HG03354 (cell line): ENCODE data around the gene REC114.
"Not testable (repeated sequence)": the region's sequence is repeated elsewhere in the genome, so short reads cannot be mapped to it uniquely, and the experiment has no call there.

Experiments used
- ATAC-seq: cut with Tn5 transposase; IDR thresholded peaks from one replicate; pipeline ENCODE4 v1.9.1; 2021; ENCODE audit warnings: mild to moderate bottlenecking; ENCODE audit not compliant: unreplicated experiment, poor library complexity, severe bottlenecking

The REC114 gene, protein sequence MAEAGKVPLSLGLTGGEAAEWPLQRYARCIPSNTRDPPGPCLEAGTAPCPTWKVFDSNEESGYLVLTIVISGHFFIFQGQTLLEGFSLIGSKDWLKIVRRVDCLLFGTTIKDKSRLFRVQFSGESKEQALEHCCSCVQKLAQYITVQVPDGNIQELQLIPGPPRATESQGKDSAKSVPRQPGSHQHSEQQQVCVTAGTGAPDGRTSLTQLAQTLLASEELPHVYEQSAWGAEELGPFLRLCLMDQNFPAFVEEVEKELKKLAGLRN

DNA sequence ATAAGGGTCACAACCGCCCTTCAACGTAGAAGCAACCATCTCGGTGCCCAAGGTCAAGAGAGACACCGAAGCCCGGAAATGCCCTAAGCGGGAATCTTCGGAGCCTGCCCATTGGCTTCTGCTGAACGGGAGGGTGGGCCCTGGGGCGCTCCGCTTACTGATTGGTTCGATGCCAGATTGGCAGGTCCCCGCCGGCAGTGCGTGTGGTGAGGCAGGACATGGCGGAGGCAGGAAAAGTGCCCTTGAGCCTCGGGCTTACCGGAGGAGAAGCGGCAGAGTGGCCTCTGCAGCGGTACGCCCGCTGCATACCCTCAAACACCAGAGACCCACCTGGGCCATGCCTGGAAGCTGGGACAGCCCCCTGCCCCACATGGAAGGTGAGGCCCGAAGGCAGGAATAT lies at the start of gene REC114:
TSS of gene REC114 (plus strand) at position 197 of the 400 bp plus-strand sequence. CDS start at position 219, 22 bp downstream.
- no peak for ATAC-seq

DNA sequence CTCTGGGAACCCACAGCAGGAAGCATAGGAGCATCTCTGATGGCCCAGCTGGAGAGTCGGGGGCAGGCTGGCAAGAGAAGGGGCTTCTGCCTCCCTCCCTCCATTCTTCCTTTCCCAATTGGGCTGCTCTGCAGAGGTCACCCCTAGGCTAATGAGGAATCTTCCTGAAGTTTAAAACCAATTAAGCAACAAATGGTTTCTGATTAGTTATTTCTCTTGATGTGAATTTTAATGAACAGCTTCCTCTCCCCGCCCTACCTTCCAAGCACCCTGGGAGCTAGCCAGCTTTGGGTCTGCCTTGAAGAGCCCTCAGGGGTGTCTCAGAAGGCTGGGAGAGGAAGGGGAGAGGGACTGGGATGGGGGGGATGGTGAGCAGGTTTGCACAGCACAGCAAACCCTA lies 49.6 kb upstream of the REC114 start:
- no peak for ATAC-seq

DNA sequence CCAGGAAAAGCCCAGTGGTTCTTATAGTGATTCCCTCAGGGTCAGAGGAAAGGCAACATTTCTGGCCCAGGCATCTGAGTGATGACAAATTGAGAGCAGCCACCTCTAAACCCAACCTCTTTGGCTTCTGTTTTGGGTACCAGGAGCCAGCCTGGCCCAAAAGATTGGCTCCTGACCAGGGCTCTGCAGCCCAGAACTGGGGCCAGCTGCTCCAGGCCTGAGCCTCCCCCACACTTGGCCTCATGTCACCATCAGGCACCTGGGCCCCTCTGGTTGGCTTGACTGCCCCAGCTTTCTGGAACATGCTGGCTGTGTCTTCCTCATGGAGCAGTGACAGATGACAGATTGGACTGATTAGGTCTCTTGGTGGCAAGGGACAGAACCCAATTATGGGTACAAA lies 48.2 kb upstream of the REC114 start:
- no peak for ATAC-seq

DNA sequence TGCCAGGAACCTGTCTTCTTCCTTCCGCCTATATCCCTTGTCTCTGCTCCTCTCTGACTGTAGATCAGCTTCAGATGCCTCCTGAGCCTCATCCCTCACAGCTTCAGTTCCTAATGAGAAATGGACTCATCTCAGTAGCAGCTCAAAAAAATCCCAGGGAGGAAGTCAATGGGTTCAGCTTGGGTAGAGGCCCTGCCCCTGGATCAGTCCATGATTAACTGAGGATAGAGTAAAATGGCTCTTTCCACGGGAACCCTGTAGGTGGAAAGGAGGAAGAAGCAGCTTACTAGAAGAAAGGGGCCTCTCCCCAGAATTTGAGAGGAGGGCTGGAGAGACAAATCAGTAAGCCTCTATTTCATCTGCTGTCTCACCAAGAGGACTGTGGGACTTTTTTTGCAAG lies 47.3 kb upstream of the REC114 start:
- ATAC-seq: no peak

GRCh38 chr15:73397461-73397860 lies 45.5 kb upstream of the REC114 start:
- ATAC-seq: no peak

GRCh38 chr15:73398861-73399260 lies 44.1 kb upstream of the REC114 start:
- ATAC-seq: no peak

GRCh38 chr15:73400222-73400621 lies 42.7 kb upstream of the REC114 start:
- ATAC-seq: not testable (repeated sequence)

GRCh38 chr15:73403171-73403570 lies 39.8 kb upstream of the REC114 start:
- ATAC-seq: no peak

DNA sequence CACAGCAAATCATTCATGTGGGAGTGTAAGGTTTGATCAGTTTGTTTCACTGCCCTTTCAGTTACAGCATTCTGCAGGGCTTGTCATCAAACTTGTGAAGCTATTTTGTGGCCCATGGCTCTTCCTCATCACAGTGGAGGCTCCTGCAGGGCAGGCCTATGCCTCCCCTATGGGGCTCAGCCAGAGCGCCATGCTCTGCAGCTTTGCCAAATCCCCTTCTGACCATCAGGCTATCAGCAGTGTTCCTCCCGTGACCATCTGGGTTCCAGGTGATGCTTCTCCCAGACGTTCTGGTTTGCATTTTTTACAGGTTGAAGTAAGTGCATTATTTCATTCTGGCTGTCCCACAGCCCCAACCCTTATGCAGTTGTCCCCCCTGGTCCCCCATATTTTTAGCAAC lies 28.1 kb upstream of the REC114 start:
- ATAC-seq: no peak

DNA sequence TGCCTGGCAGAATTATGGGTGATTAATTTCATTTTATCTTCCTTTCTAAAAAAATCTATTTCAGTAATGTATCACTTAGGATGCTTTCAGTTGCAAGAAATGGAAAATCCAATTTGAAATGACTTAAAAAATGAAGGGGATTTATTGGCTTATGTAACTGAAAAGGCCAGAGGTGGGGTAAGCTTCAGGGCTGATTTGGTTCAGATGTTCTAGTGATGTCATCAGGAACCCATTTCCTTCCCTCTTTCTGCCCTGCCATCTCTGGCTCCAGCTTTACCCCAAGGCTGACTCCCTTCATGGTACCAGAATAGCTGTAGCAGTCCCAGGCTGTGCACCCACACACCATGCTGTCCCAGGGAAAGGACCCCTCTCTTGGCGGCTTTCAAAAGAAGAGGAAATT lies 18.5 kb upstream of the REC114 start:
- ATAC-seq: no peak

- ATAC-seq: no peak
Measured at GRCh38 chr15:73425510-73425909, 17.5 kb upstream of the REC114 start.

- ATAC-seq: no peak
Measured at GRCh38 chr15:73426323-73426994, 16.5 kb upstream of the REC114 start.

DNA sequence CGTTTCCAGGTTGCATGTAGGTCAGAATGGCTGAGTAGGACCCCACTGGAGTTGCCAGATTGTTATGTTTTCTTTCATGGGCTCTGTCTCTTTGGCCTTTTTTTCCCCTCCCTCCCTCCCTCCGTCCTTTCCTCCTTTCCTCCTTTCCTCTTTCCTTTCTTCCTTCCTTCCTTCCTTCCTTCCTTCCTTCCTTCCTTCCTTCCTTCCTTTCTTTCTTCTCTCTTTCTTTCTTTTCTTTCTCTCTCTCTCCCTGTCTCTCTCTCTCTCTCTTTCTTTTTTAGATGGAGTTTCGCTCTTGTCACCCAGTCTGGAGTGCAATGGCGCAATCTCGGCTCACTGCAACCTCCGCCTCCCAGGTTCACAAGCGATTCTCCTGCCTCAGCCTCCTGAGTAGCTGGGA lies 11.6 kb upstream of the REC114 start:
- ATAC-seq: not testable (repeated sequence)

GRCh38 chr15:73433873-73434272 lies 9.1 kb upstream of the REC114 start:
- ATAC-seq: no peak

DNA sequence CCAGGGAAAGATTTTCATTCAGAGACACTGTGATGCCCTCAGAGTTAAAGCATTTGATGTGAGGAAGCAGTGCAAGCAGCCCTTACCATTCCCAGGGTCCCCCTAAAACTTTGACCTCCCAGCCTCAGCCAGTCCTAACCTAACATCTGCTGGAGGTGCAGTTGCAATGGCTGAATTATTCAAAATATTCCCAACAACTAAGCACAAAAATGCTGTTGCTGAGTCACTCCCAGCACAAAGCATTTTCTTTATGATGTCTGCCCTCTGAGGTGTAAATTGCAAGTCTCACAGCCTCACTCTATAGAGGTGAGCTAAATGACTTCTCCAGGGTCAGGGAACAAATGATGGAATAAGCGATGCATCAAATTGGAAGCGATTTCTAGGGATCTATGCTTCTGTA lies 6.4 kb upstream of the REC114 start:
- ATAC-seq: no peak

DNA sequence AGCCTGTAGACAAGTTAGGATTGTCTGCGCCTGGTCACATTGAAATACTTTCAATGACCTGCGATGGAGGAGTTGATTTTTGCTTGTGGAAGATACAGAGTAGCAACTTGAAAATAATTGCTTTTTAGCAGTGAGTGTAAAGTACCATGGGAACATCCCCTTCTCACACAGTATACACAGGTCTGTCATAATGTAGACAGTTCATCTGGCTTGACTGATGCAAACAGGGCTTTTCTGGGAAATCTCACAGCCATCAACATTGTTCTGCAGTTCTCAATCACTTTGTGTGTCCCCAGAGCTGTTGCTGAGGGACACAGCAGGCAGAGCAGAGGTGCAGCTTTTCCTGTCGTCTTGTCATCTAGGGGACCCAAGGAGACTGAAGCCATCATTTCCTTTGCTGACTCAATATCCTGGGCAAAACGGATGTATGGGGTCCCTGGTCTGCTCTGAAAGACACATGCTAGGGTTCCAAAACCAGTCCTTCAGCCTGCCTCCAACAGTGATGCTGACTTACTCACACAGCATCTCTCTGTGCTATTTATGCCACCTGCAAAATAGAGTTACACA lies 5.3 kb upstream of the REC114 start:
- ATAC-seq: no peak

DNA sequence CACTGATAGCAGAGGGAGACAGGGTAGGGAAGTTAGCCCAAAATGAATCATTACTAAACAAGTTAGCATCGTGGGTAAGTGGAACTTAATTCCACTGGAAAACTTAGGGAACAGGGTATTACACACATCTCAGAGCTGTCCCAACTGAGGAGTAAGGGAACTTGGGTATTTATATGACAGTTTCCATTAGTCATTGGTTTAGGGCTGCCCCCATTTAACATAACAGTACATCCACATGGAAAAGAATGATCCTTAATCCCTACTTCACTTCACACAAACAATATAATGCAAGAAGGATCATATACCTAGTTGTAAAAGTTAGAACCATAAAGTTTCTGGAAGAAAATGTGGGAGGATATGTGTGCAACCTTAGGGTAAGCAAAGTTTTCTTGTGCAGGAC lies 4.3 kb upstream of the REC114 start:
- no peak for ATAC-seq

DNA sequence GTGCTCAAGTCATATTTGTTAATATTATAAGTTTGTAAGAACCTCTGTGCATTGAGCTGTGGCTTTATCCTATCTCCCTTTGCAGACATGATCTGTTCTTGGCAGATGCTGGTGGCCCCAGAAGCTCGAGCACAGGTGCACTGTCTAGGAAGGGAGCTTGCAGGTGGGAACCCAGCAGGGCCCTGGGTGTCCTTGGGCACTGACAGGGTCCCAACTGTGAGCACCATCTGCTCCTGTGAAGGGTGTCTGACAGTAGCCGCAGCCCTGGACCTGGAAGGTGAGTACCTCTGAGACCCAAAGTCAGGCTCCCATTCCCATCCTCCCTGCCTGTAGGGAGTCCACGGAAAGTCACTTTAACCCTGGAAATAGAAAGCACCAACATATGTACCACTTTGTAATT lies 2.4 kb upstream of the REC114 start:
- no peak for ATAC-seq

DNA sequence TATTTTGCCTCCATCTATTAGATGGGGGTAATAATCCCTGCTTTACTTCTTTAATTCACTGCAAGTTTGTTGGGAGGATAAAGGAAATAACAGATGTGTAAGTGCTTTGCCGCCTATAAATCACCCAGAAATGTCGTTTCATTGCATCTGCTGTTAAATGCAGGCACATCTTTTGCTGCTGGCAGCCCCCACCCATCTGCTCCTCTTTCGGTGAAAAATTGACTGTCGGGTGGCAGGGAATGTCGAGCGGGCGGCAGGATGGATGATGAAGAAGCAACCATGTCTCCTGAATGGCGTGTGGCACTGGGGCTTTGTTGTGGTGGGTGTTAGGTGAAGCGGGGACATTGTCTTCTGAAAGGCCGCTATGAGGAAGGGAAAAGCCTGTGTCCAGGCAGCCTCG lies 543 bp upstream of the REC114 start:
- no peak for ATAC-seq

- not testable (repeated sequence) for ATAC-seq
Measured at GRCh38 chr15:73447471-73447870, 4.5 kb downstream of the REC114 start.

DNA sequence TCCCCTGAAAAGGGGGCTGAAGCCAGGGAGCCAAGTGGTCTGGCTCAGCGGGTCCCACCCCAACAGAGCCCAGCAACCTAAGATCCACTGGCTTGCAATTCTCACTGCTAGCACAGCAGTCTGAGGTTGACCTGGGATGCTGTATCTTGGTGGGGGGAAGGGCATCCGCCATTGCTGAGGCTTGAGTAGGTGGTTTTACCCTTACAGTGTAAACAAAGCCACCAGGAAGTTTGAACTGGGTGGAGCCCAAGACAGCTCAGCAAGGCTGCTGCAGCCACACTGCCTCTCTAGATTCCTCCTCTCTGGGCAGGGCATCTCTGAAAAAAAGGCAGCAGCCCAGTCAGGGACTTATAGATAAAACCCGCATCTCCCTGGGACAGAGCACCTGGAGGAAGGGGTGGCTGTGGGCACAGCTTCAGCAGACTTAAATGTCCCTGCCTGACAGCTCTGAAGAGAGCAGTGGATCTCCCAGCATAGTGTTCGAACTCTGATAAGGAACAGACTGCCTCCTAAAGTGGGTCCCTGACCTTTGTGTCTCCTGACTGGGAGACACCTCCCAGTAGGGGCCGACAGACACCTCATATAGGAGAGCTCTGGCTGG lies 5.3 kb downstream of the REC114 start:
- not testable (repeated sequence) for ATAC-seq
